ENCODE data around the gene CROCC. TPM values are rescaled to one million over a fixed set of nuclear protein-coding genes. Genes with fewer than 3 reads are reported as not detected.

The CROCC gene
- polyA plus RNA-seq, 1 of the 3 experiments (the other 2 are of a cell fraction): 39.1 TPM

DNA sequence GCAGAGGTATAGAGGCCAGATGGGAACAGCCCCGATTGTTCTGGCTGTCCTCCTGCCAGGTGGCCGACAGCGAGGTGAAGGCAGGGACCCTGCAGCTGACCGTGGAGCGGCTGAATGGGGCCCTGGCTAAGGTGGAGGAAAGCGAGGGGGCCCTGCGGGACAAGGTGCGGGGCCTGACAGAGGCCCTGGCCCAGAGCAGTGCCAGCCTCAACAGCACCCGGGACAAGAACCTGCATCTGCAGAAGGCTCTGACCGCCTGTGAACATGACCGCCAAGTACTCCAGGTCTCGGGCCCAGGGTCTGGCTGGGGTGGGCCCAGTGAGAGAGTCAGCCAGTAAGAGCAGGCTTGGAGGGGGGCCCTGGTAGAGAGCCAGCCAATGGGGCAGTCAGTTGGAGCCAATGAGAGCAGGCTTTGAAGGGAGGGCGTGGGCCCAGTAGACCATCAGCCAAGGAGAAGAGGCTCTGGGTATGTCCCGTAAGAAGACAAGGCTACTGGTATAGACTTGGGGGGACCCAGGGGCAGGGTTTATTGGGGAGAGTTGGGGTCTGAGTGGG, 47.4 kb downstream of the CROCC start:
- Histone ChIP-seq H3K4me3 (ENCODE audit: low read depth in 2 of 2, low read length in 1 of 2) (no peak overlapping the region), H3K79me2 (ENCODE audit: insufficient read depth) (no peaks in the 10 kb centered on the region), H3K9me3 (no peaks in the 10 kb centered on the region), H3K27ac (ENCODE audit: low read depth in 2 of 2, low read length in 1 of 2) (peak overlapping the region in 1 of 2 experiments; percentile 5; a peak in 1 of 4 replicates), H3K9ac (no peak overlapping the region), H2AFZ (ENCODE audit: low read depth) (no peak overlapping the region), H4K20me1 (ENCODE audit: insufficient read depth) (peaks cover 15% of the 10 kb centered on the region; the same call in 1 of the 2 replicates), H3K36me3 (replicated peaks in 1 of 2; ENCODE audit: control insufficient read depth in 1 of 2, insufficient read depth in 2 of 2, low read length in 1 of 2) (peaks cover 6 to 18% of the 10 kb centered on the region in 2 experiments), H3F3A (replicated peaks; ENCODE audit: insufficient read depth) (peaks cover 16% of the 10 kb centered on the region), H3K4me1 (ENCODE audit: control insufficient read depth in 1 of 2, insufficient read depth in 2 of 2, low read depth in 1 of 2, low read length in 1 of 2) (peaks cover 11 to 33% of the 10 kb centered on the region in 2 experiments; a peak in 2 of 4 replicates), H3K9me2 (no peaks in the 10 kb centered on the region), H3K4me2 (no peak overlapping the region), H3K27me3 (ENCODE audit: insufficient read depth) (no peaks in the 10 kb centered on the region)
- CTCF ChIA-PET: interaction anchor here (0.8 to 20.3 kb wide), 4 partner anchors 8 to 73 kb away, joined by 3 to 408 read pairs (median 12); partner anchors contain the start of gene SDHB
- DNase-seq: no peak
- POLR2A ChIA-PET: interaction anchor here (1.0 to 1.8 kb wide), 2 partner anchors 9 to 10 kb away, joined by 3 to 4 read pairs; no protein-coding TSS in a partner anchor
- WGBS (ENCODE audit: low lambda C conversion rate): 96% methylated on average over 9 of the region's 14 CpGs
- TF ChIP-seq TEAD4 (IDR thresholded peaks at IDR 0.05; ENCODE audit: borderline replicate concordance, insufficient read depth): no peak

GRCh38 chr1:16969651-16970050, 47.9 kb downstream of the CROCC start:
- Histone ChIP-seq H3K36me3 (replicated peaks in 1 of 2; ENCODE audit: control insufficient read depth in 1 of 2, insufficient read depth in 2 of 2, low read length in 1 of 2) (peaks cover 6 to 18% of the 10 kb centered on the region in 2 experiments), H3K4me2 (no peak overlapping the region), H3K9me3 (no peaks in the 10 kb centered on the region), H3K27ac (ENCODE audit: low read depth in 2 of 2, low read length in 1 of 2) (no peak overlapping the region), H3K4me1 (ENCODE audit: control insufficient read depth in 1 of 2, insufficient read depth in 2 of 2, low read depth in 1 of 2, low read length in 1 of 2) (peaks cover 11 to 33% of the 10 kb centered on the region in 2 experiments; a peak in 2 of 4 replicates), H2AFZ (ENCODE audit: low read depth) (no peak overlapping the region), H4K20me1 (ENCODE audit: insufficient read depth) (peaks cover 15% of the 10 kb centered on the region; the same call in 1 of the 2 replicates), H3K4me3 (ENCODE audit: low read depth in 2 of 2, low read length in 1 of 2) (no peak overlapping the region), H3K79me2 (ENCODE audit: insufficient read depth) (no peaks in the 10 kb centered on the region), H3K27me3 (ENCODE audit: insufficient read depth) (no peaks in the 10 kb centered on the region), H3K9me2 (no peaks in the 10 kb centered on the region), H3F3A (replicated peaks; ENCODE audit: insufficient read depth) (peaks cover 12% of the 10 kb centered on the region), H3K9ac (no peak overlapping the region)
- POLR2A ChIA-PET: interaction anchor here (1.0 to 1.8 kb wide), 2 partner anchors 9 to 10 kb away, joined by 3 to 4 read pairs; no protein-coding TSS in a partner anchor
- CTCF ChIA-PET: interaction anchor here (1.1 to 2.3 kb wide), 3 partner anchors 8 to 76 kb away, joined by 3 to 10 read pairs (median 4); no protein-coding TSS in a partner anchor
- TF ChIP-seq MXI1 (IDR thresholded peaks at IDR 0.05; ENCODE audit: low read depth, low read length) (no peak), TEAD4 (IDR thresholded peaks at IDR 0.05; ENCODE audit: borderline replicate concordance, insufficient read depth) (no peak), RXRA (IDR thresholded peaks at IDR 0.05; ENCODE audit: borderline replicate concordance, low read depth) (no peak), SMC3 (IDR thresholded peaks at IDR 0.05; ENCODE audit: low read depth, low read length) (no peak), GABPA (IDR thresholded peaks at IDR 0.05; ENCODE audit: low read depth) (no peak), ELF1 (IDR thresholded peaks at IDR 0.05) (no peak), IRF3 (IDR thresholded peaks at IDR 0.05; ENCODE audit: low read depth, low read length) (no peak), FOXM1 (IDR thresholded peaks at IDR 0.05; ENCODE audit: low read depth) (no peak), EP300 (IDR thresholded peaks at IDR 0.05; ENCODE audit: borderline replicate concordance in 1 of 2, low read depth in 1 of 2, low read length in 1 of 2) (no peak), MEF2A (IDR thresholded peaks at IDR 0.05; ENCODE audit: borderline replicate concordance, low read depth) (no peak), REST (IDR thresholded peaks at IDR 0.05; ENCODE audit: low read depth, low read length) (no peak)
- TF ChIP-seq, protein P1, sequence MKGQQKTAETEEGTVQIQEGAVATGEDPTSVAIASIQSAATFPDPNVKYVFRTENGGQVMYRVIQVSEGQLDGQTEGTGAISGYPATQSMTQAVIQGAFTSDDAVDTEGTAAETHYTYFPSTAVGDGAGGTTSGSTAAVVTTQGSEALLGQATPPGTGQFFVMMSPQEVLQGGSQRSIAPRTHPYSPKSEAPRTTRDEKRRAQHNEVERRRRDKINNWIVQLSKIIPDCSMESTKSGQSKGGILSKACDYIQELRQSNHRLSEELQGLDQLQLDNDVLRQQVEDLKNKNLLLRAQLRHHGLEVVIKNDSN (IDR thresholded peaks at IDR 0.05; ENCODE audit: borderline replicate concordance, low read depth): no peak
- TF ChIP-seq, protein P2, sequence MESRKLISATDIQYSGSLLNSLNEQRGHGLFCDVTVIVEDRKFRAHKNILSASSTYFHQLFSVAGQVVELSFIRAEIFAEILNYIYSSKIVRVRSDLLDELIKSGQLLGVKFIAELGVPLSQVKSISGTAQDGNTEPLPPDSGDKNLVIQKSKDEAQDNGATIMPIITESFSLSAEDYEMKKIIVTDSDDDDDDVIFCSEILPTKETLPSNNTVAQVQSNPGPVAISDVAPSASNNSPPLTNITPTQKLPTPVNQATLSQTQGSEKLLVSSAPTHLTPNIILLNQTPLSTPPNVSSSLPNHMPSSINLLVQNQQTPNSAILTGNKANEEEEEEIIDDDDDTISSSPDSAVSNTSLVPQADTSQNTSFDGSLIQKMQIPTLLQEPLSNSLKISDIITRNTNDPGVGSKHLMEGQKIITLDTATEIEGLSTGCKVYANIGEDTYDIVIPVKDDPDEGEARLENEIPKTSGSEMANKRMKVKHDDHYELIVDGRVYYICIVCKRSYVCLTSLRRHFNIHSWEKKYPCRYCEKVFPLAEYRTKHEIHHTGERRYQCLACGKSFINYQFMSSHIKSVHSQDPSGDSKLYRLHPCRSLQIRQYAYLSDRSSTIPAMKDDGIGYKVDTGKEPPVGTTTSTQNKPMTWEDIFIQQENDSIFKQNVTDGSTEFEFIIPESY (IDR thresholded peaks at IDR 0.05; ENCODE audit: borderline replicate concordance, low read depth): no peak
- DNase-seq: no peak
- 100% methylated on average over 3 of the region's 12 CpGs for WGBS (ENCODE audit: low lambda C conversion rate)
